ENCODE measurements around the gene NBPF20.
"Not testable (repeated sequence)": the region's sequence is repeated elsewhere in the genome, so short reads cannot be mapped to it uniquely, and the experiment has no call there.

NBPF20 gene

GRCh38 chr1:145425436-145426029, at the start of gene NBPF20:
NBPF20 (minus strand) TSS chr1:145425603; CDS start chr1:145405272, 20,331 bp downstream.
- DNase-seq (ENCODE audit: low read depth) = peak; percentile 69

GRCh38 chr1:145474837-145475368, 49.5 kb upstream of the NBPF20 start:
- DNase-seq (ENCODE audit: low read depth) = not testable (repeated sequence)

- DNase-seq (ENCODE audit: low read depth) = not testable (repeated sequence)
These were observed 47.3 kb upstream of the NBPF20 start for GRCh38 chr1:145472731-145473130.

- DNase-seq (ENCODE audit: low read depth) = not testable (repeated sequence)
These were observed 46.0 kb upstream of the NBPF20 start for GRCh38 chr1:145471365-145471764.

- DNase-seq (ENCODE audit: low read depth) = peak; percentile 54
These were observed 40.2 kb upstream of the NBPF20 start for GRCh38 chr1:145465405-145466144.

GRCh38 chr1:145464708-145465336, 39.4 kb upstream of the NBPF20 start:
- DNase-seq (ENCODE audit: low read depth) = not testable (repeated sequence)

- not testable (repeated sequence) for DNase-seq (ENCODE audit: low read depth)
These were observed 38.6 kb upstream of the NBPF20 start for GRCh38 chr1:145464017-145464416.

- not testable (repeated sequence) for DNase-seq (ENCODE audit: low read depth)
These were observed 35.3 kb upstream of the NBPF20 start for GRCh38 chr1:145460684-145461083.

- DNase-seq (ENCODE audit: low read depth) = not testable (repeated sequence)
These were observed 34.6 kb upstream of the NBPF20 start for GRCh38 chr1:145460048-145460447.

GRCh38 chr1:145459591-145459990, 34.2 kb upstream of the NBPF20 start:
- not testable (repeated sequence) for DNase-seq (ENCODE audit: low read depth)

GRCh38 chr1:145459063-145459462, 33.7 kb upstream of the NBPF20 start:
- not testable (repeated sequence) for DNase-seq (ENCODE audit: low read depth)

GRCh38 chr1:145454824-145455177, 29.4 kb upstream of the NBPF20 start:
- DNase-seq (ENCODE audit: low read depth) = not testable (repeated sequence)

GRCh38 chr1:145453873-145454823, 28.7 kb upstream of the NBPF20 start:
- not testable (repeated sequence) for DNase-seq (ENCODE audit: low read depth)

- DNase-seq (ENCODE audit: low read depth) = not testable (repeated sequence)
These were observed 27.1 kb upstream of the NBPF20 start for GRCh38 chr1:145452506-145452905.

- not testable (repeated sequence) for DNase-seq (ENCODE audit: low read depth)
These were observed 26.5 kb upstream of the NBPF20 start for GRCh38 chr1:145451914-145452313.

GRCh38 chr1:145445219-145445618, 19.8 kb upstream of the NBPF20 start:
- DNase-seq (ENCODE audit: low read depth) = not testable (repeated sequence)

- not testable (repeated sequence) for DNase-seq (ENCODE audit: low read depth)
These were observed 16.9 kb upstream of the NBPF20 start for GRCh38 chr1:145442340-145442739.

GRCh38 chr1:145431363-145432256, 6.2 kb upstream of the NBPF20 start:
- not testable (repeated sequence) for DNase-seq (ENCODE audit: low read depth)

GRCh38 chr1:145430830-145431229, 5.4 kb upstream of the NBPF20 start:
- not testable (repeated sequence) for DNase-seq (ENCODE audit: low read depth)

GRCh38 chr1:145429329-145429728, 3.9 kb upstream of the NBPF20 start:
- not testable (repeated sequence) for DNase-seq (ENCODE audit: low read depth)
